Breast epithelium (tissue), 4 donors: ENCODE results near the gene CFAP53. TPM values are rescaled to one million over a fixed set of nuclear protein-coding genes. Genes with fewer than 3 reads are reported as not detected.

Source experiments
- DNase-seq, 2 donors: peaks; one replicate each; pipeline ENCODE4 v3.0.0-alpha.2; 2019; ENCODE audit warnings: low spot score in 2 of 2
- H3K27ac ChIP-seq, 2 donors: fragments of 200-600 bp; sonication (generic) in 1 of 2; one replicate each; pipeline ENCODE4 v1.5.1; 2016 to 2019; ENCODE audit warnings: mild to moderate bottlenecking in 1 of 2
- H3K27me3 ChIP-seq, 2 donors: fragments of 200-600 bp; sonication (generic) in 1 of 2; one replicate each; pipeline versions ENCODE4 v1.5.1 to v1.6.0; 2017 to 2019; ENCODE audit warnings: control low read depth in 1 of 2, mild to moderate bottlenecking in 1 of 2
- H3K36me3 ChIP-seq: fragments of 200-600 bp; one replicate; pipeline ENCODE4 v1.5.1; 2019
- H3K4me1 ChIP-seq, 2 donors: fragments of 200-600 bp; sonication (generic); one replicate each; pipeline ENCODE4 v1.5.1; 2016 to 2019; ENCODE audit warnings: control low read depth in 1 of 2
- H3K4me3 ChIP-seq, 3 donors: fragments of 200-600 bp; sonication (generic); 1 replicate in 2 of 3; 2 replicates in 1 of 3; pipeline ENCODE4 v1.5.1; 2016 to 2019; ENCODE audit warnings: mild to moderate bottlenecking in 3 of 3, moderate library complexity in 2 of 3
- H3K9me3 ChIP-seq, 2 donors: fragments of 200-600 bp; sonication (generic) in 1 of 2; one replicate each; pipeline ENCODE4 v1.5.1; 2016 to 2019; ENCODE audit warnings: control low read depth in 1 of 2
- CTCF ChIP-seq, 3 donors: fragments of 450-650 bp; IDR thresholded peaks; one replicate each; pipeline ENCODE4 v1.5.1; 2016 to 2017; ENCODE audit warnings: antibody characterized with exemption in 3 of 3, mild to moderate bottlenecking in 3 of 3, moderate library complexity in 3 of 3
- POLR2A ChIP-seq: fragments of 450-650 bp; IDR thresholded peaks from one replicate; pipeline ENCODE4 v1.6.1; 2016; ENCODE audit warnings: antibody characterized with exemption, mild to moderate bottlenecking, moderate library complexity
- POLR2AphosphoS5 ChIP-seq, 3 donors: sonication (generic); formaldehyde crosslinking; IDR thresholded peaks; one replicate each; pipeline ENCODE4 v1.6.1; 2017; ENCODE audit warnings: antibody characterized with exemption in 3 of 3
- intact Hi-C: fragments of 100-400 bp; cut with DNase I; formaldehyde crosslinking; loops from one replicate; pipeline ENCODE4 v1.15.1; 2023; ENCODE audit warnings: low total_unique reads
- total RNA-seq, 3 donors: library from RNA; depleted of rRNA; stranded (reverse); fragments of >200 nt; gene quantifications; one replicate each; pipeline ENCODE4 v1.1.0, GENCODE V29; 2016

The CFAP53 gene
- total RNA-seq, 3 donors from 2014 or later = 0.80 to 3.4 (median 1.6) TPM

GRCh38 chr18:50280707-50281294 is 14.5 kb upstream of the CFAP53 start:
- intact Hi-C loops = no loop called here
- no peaks in the 10 kb centered on the region for H3K9me3 ChIP-seq
- TF ChIP-seq CTCF (IDR thresholded peaks at IDR 0.05) = no peak
- no peak for TF ChIP-seq POLR2A
- TF ChIP-seq POLR2AphosphoS5 (IDR thresholded peaks at IDR 0.05) = no peak
- H3K4me3 ChIP-seq = peak overlapping the region; percentile 72 to 95 (median 91)
- no peaks in the 10 kb centered on the region for H3K27me3 ChIP-seq
- H3K27ac ChIP-seq = peak overlapping the region; percentile 94
- peaks cover 0 to 5% of the 10 kb centered on the region in 2 donors for H3K4me1 ChIP-seq
- no peak for DNase-seq
- H3K36me3 ChIP-seq = peaks cover 12% of the 10 kb centered on the region

- Histone ChIP-seq H3K27ac (peak overlapping the region in 1 of 2 donors; percentile 94), H3K27me3 (no peaks in the 10 kb centered on the region), H3K4me3 (peak overlapping the region in 2 of 3 donors; percentile 91 to 95), H3K9me3 (no peaks in the 10 kb centered on the region), H3K4me1 (peaks cover 0 to 5% of the 10 kb centered on the region in 2 donors), H3K36me3 (peaks cover 20% of the 10 kb centered on the region)
- TF ChIP-seq CTCF (IDR thresholded peaks at IDR 0.05) (no peak), POLR2A (no peak)
- intact Hi-C loops = no loop called here
- no peak for DNase-seq
These were observed 13.5 kb upstream of the CFAP53 start for GRCh38 chr18:50279752-50280151.

- Histone ChIP-seq H3K27ac (no peak overlapping the region), H3K9me3 (no peaks in the 10 kb centered on the region), H3K36me3 (peaks cover 31% of the 10 kb centered on the region), H3K4me3 (no peak overlapping the region), H3K4me1 (peaks cover 0 to 5% of the 10 kb centered on the region in 2 donors), H3K27me3 (no peaks in the 10 kb centered on the region)
- no peak for DNase-seq
- TF ChIP-seq CTCF (IDR thresholded peaks at IDR 0.05) (no peak), POLR2AphosphoS5 (IDR thresholded peaks at IDR 0.05) (no peak), POLR2A (no peak)
- intact Hi-C loops = no loop called here
These were observed 11.6 kb upstream of the CFAP53 start for GRCh38 chr18:50277942-50278341.

GRCh38 chr18:50276452-50276851 is 10.2 kb upstream of the CFAP53 start:
- Histone ChIP-seq H3K9me3 (no peaks in the 10 kb centered on the region), H3K36me3 (peaks cover 37% of the 10 kb centered on the region), H3K27me3 (no peaks in the 10 kb centered on the region), H3K4me3 (no peak overlapping the region), H3K27ac (no peak overlapping the region), H3K4me1 (peaks cover 0 to 5% of the 10 kb centered on the region in 2 donors)
- no peak for DNase-seq
- TF ChIP-seq CTCF (IDR thresholded peaks at IDR 0.05) (no peak), POLR2A (no peak), POLR2AphosphoS5 (IDR thresholded peaks at IDR 0.05) (no peak)
- intact Hi-C loops = no loop called here

- Histone ChIP-seq H3K4me3 (no peak overlapping the region), H3K9me3 (no peaks in the 10 kb centered on the region), H3K4me1 (peaks cover 0 to 5% of the 10 kb centered on the region in 2 donors), H3K36me3 (peaks cover 42% of the 10 kb centered on the region), H3K27me3 (no peaks in the 10 kb centered on the region), H3K27ac (no peak overlapping the region)
- no peak for TF ChIP-seq POLR2AphosphoS5 (IDR thresholded peaks at IDR 0.05)
- no peak for TF ChIP-seq POLR2A
- TF ChIP-seq CTCF (IDR thresholded peaks at IDR 0.05) = no peak
- intact Hi-C loops = no loop called here
- DNase-seq = no peak
These were observed 9.3 kb upstream of the CFAP53 start for GRCh38 chr18:50275503-50276036.
